Measurements from ENCODE around the gene UTP25. TPM values are rescaled to one million over a fixed set of nuclear protein-coding genes. Genes with fewer than 3 reads are reported as not detected.
A peak's percentile ranks its signal among the peaks of the same experiment; 100 is the strongest.

The UTP25 gene
- total and polyA plus RNA-seq, 8 donors = 0.95 to 4.4 (median 3.0) TPM

DNA sequence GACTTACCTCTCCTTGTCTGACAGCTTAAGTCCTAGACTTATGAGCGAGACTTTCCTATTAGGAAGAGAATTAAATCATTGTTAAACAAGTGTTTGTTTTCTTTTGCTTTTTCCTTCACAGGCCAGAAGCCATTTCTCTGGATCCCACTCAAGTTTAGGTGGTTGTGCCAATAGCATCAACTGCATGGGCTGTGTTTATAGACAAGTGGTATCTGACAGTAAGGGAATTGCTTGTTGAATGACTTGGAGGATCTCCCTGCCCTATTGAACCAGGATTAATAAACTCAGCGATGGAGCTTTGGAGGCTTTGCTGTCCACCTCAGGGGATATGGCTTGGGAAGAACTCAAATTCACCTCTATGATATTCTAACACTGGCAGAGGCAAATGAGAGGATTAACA lies 43.7 kb downstream of the UTP25 start:
- Histone ChIP-seq H3K36me3 (no peaks in the 10 kb centered on the region), H3K27ac (no peak overlapping the region), H3K27me3 (no peaks in the 10 kb centered on the region), H3K4me3 (no peak overlapping the region), H3K4me1 (no peaks in the 10 kb centered on the region), H3K9me3 (no peaks in the 10 kb centered on the region)
- FAIRE-seq = no peak
- no peak for ATAC-seq
- TF ChIP-seq, protein P1, sequence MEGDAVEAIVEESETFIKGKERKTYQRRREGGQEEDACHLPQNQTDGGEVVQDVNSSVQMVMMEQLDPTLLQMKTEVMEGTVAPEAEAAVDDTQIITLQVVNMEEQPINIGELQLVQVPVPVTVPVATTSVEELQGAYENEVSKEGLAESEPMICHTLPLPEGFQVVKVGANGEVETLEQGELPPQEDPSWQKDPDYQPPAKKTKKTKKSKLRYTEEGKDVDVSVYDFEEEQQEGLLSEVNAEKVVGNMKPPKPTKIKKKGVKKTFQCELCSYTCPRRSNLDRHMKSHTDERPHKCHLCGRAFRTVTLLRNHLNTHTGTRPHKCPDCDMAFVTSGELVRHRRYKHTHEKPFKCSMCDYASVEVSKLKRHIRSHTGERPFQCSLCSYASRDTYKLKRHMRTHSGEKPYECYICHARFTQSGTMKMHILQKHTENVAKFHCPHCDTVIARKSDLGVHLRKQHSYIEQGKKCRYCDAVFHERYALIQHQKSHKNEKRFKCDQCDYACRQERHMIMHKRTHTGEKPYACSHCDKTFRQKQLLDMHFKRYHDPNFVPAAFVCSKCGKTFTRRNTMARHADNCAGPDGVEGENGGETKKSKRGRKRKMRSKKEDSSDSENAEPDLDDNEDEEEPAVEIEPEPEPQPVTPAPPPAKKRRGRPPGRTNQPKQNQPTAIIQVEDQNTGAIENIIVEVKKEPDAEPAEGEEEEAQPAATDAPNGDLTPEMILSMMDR (IDR thresholded peaks at IDR 0.05) = no peak
- intact Hi-C loops (cut with DNase I) = no loop called here
- WGBS, 2 donors = 83 to 86% methylated on average over 2 of the region's 2 CpGs
- DNase-seq = no peak

DNA sequence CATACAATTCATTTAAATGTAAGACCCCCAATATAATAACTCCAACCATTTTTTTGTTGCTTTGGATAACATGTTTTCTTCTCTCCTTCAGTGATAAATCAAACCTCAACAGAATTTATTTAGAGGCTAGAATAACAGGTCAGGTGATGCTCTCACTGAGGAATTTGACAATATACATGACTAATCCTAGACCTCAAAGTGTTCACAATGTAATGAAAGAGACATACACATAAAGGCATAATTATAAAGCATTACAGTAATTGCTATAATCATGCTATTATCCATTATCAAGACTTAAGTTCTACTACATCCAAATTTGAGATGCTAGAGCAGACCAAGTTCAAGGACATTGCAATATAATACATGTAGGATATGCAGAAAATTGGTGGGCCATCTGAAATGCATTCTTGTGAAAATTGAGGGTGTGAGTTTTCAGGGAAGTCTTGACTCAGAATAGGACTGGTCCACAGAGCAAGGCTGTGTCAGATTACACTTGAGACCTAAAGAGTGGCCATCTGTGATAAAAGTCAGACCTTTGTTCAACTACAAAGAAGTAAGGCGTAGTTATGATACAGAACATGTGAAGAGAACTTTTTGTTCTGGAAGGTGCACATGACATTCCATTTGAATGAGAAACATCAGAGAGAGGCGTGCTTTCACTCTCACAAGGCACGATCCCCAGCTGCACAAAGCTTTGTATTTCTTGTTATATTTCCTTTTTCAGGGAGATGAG lies 45.5 kb downstream of the UTP25 start:
- Histone ChIP-seq H3K4me3 (no peak overlapping the region), H3K27ac (no peak overlapping the region), H3K9me3 (no peaks in the 10 kb centered on the region), H3K27me3 (no peaks in the 10 kb centered on the region), H3K36me3 (no peaks in the 10 kb centered on the region), H3K4me1 (no peaks in the 10 kb centered on the region)
- ATAC-seq (no peak), DNase-seq (no peak), FAIRE-seq (no peak)
- WGBS, 2 donors = 71 to 72% methylated on average over 3 of the region's 3 CpGs
- TF ChIP-seq, protein P1 (IDR thresholded peaks at IDR 0.05) = no peak
- intact Hi-C loops (cut with DNase I) = no loop called here

DNA sequence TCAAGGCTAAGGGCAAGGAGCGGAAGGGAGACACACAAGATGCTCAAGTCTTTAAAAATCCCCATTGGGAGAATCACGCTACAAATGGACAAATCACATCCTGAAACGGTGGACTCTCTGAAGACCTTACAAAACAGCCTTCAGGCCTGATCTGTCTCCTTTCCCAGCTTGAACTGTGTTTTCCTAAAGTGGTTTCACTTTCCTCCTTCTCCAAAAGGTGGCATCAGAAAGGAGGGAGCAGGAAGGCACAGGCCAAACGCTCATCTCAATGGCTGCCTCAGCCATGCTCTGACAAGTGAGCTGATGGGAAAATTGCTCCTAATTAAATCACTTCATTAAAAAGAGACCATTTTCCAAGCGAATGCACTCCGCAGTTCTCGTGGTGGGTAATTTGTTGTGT lies 47.7 kb downstream of the UTP25 start:
- H3K36me3 ChIP-seq = no peaks in the 10 kb centered on the region
- FAIRE-seq (no peak), DNase-seq (no peak), ATAC-seq (peak in 3 of 4 donors; percentile 79 to 83 (median 80))
- H3K27ac ChIP-seq = no peak overlapping the region
- H3K4me1 ChIP-seq = no peaks in the 10 kb centered on the region
- TF ChIP-seq, protein P1 (IDR thresholded peaks at IDR 0.05) = no peak
- 46% methylated on average over 7 of the region's 7 CpGs for WGBS, 2 donors
- intact Hi-C loops (cut with DNase I) = no loop called here
- no peaks in the 10 kb centered on the region for H3K27me3 ChIP-seq
- no peaks in the 10 kb centered on the region for H3K9me3 ChIP-seq
- no peak overlapping the region for H3K4me3 ChIP-seq

DNA sequence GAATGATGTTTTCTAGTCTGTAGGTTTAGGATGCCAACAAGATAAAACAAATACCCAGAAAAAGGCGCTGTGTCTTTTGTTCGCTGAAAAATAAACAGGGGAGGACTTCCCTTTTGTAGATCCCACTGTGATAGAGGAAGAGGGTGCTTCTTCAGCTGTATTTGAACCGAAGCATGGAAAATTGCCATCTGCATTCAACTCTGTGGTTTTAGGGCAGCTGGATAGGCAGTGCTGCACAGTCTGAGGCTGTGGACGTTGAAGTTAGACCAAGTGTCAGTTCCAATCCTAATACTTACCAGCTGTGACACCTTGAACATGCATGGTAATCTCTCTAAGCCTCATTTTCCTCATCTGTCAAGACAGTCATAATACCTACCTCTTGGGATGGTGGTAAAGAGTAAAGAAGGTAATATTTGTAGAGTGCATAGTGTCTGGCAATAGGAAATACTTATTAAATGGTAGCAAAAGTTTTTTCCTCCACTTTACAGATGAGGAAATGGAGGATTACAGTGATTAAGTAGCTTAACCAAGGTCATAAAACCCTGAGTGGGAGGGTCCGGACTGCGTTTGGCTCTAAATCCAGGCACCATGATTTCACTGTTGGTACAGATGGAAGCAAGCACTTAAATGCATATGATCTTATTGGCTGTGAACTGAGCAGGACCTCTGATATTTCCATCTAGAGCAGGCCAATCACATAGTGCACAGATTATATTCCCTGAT lies 48.5 kb downstream of the UTP25 start:
- Histone ChIP-seq H3K4me1 (peaks cover 0 to under 1% (median 0%) of the 10 kb centered on the region in 3 donors), H3K9me3 (no peaks in the 10 kb centered on the region), H3K4me3 (no peak overlapping the region), H3K27me3 (no peaks in the 10 kb centered on the region), H3K27ac (no peak overlapping the region), H3K36me3 (no peaks in the 10 kb centered on the region)
- FAIRE-seq (no peak), DNase-seq (no peak), ATAC-seq (no peak)
- intact Hi-C loops (cut with DNase I) = no loop called here
- TF ChIP-seq, protein P1 (IDR thresholded peaks at IDR 0.05) = no peak
- WGBS, 2 donors = 74 to 78% methylated on average over 6 of the region's 6 CpGs
